RWPE2 (cell line): ENCODE data around the gene CCDC121.
"Not testable (repeated sequence)": the region's sequence is repeated elsewhere in the genome, so short reads cannot be mapped to it uniquely, and the experiment has no call there.

ENCODE experiments used
- ATAC-seq: fragments of 200-7000 bp; cut with Tn5 transposase; 3 replicates; pipeline ENCODE4 v1.9.1; 2021; ENCODE audit warnings: low read depth
- DNase-seq: peaks from one replicate; pipeline ENCODE4 v3.0.0-alpha.2; 2020; ENCODE audit warnings: low spot score
- H3K27ac ChIP-seq: fragments of 450-650 bp; 2 replicates; pipeline ENCODE4 v1.5.1; 2017; ENCODE audit warnings: mild to moderate bottlenecking; ENCODE audit not compliant: poor library complexity, severe bottlenecking
- H3K27me3 ChIP-seq: fragments of 250-450 bp; sonication (Bioruptor Pico); 2 replicates; pipeline ENCODE4 v1.5.1; 2021; ENCODE audit warnings: mild to moderate bottlenecking, moderate library complexity; ENCODE audit not compliant: insufficient read depth, poor library complexity, severe bottlenecking
- H3K36me3 ChIP-seq: fragments of 250-450 bp; sonication (Bioruptor Pico); 2 replicates; pipeline ENCODE4 v1.5.1; 2020; ENCODE audit warnings: low read depth, mild to moderate bottlenecking, moderate library complexity
- H3K4me1 ChIP-seq: fragments of 250-450 bp; sonication (Bioruptor Pico); 2 replicates; pipeline ENCODE4 v1.5.1; 2021; ENCODE audit warnings: mild to moderate bottlenecking, moderate library complexity; ENCODE audit not compliant: insufficient read depth, poor library complexity, severe bottlenecking
- H3K4me3 ChIP-seq: fragments of 250-450 bp; sonication (Bioruptor Pico); 2 replicates; pipeline ENCODE4 v1.5.1; 2021; ENCODE audit warnings: mild to moderate bottlenecking, moderate library complexity; ENCODE audit not compliant: severe bottlenecking
- H3K9me3 ChIP-seq: fragments of 250-450 bp; sonication (Bioruptor Pico); 2 replicates; pipeline ENCODE4 v1.5.1; 2021; ENCODE audit warnings: mild to moderate bottlenecking, moderate library complexity; ENCODE audit not compliant: severe bottlenecking
- CTCF ChIP-seq: fragments of 450-650 bp; IDR thresholded peaks from one replicate; pipeline ENCODE4 v1.5.1; 2017; ENCODE audit warnings: mild to moderate bottlenecking, moderate library complexity; ENCODE audit not compliant: poor library complexity, severe bottlenecking

CCDC121 gene

GRCh38 chr2:27615316-27615715 is 13.5 kb downstream of the CCDC121 start:
- no peak for ATAC-seq

GRCh38 chr2:27613985-27614384 is 14.8 kb downstream of the CCDC121 start:
- DNase-seq: no peak
- no peak for ATAC-seq
- TF ChIP-seq CTCF: no peak
- Histone ChIP-seq H3K36me3 (peaks cover 78% of the 10 kb centered on the region), H3K4me1 (no peaks in the 10 kb centered on the region), H3K9me3 (no peaks in the 10 kb centered on the region), H3K27me3 (no peaks in the 10 kb centered on the region), H3K4me3 (no peak overlapping the region), H3K27ac (no peak overlapping the region)

More at GRCh38 chr2:27615316-27615715, 13.5 kb downstream of the CCDC121 start:
- Histone ChIP-seq H3K4me1 (no peaks in the 10 kb centered on the region), H3K27me3 (no peaks in the 10 kb centered on the region), H3K36me3 (peaks cover 84% of the 10 kb centered on the region), H3K27ac (no peak overlapping the region), H3K9me3 (no peaks in the 10 kb centered on the region), H3K4me3 (no peak overlapping the region)
- no peak for TF ChIP-seq CTCF
- DNase-seq: no peak

- ATAC-seq: no peak
- H3K4me3 ChIP-seq: no peak overlapping the region
- no peak for TF ChIP-seq CTCF
- no peaks in the 10 kb centered on the region for H3K27me3 ChIP-seq
- no peak overlapping the region for H3K27ac ChIP-seq
- H3K36me3 ChIP-seq: peaks cover 79% of the 10 kb centered on the region
- no peaks in the 10 kb centered on the region for H3K9me3 ChIP-seq
- no peak for DNase-seq
- no peaks in the 10 kb centered on the region for H3K4me1 ChIP-seq
These were observed 22.2 kb downstream of the CCDC121 start for GRCh38 chr2:27606611-27607010.

- ATAC-seq: no peak
- Histone ChIP-seq H3K9me3 (peaks cover 1% of the 10 kb centered on the region), H3K36me3 (peaks cover 23% of the 10 kb centered on the region), H3K4me1 (no peaks in the 10 kb centered on the region), H3K27ac (no peak overlapping the region), H3K4me3 (no peak overlapping the region), H3K27me3 (no peaks in the 10 kb centered on the region)
- no peak for TF ChIP-seq CTCF
- DNase-seq: no peak
These were observed 32.2 kb downstream of the CCDC121 start for GRCh38 chr2:27596627-27597026.

DNA sequence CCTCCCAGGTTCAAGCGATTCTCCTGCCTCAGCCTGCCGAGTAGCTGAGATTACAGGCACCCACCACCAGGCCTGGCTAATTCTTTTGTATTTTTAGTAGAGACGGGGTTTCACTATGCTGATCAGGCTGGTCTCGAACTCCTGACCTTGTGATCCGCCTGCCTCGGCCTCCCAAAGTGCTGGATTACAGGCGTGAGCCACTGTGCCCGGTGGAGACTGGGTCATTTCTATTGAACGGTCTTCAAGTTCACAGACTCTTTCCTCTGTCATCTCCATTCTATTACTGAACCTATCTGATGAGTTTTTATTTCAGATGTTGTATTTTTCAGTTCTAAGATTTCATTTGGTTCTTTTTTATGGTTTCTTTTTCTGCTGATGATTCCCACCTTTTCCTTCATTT is 33.4 kb downstream of the CCDC121 start:
- not testable (repeated sequence) for H3K27me3 ChIP-seq, H3K4me3 ChIP-seq, DNase-seq, H3K9me3 ChIP-seq, H3K27ac ChIP-seq, H3K4me1 ChIP-seq, ATAC-seq
- H3K36me3 ChIP-seq: peaks cover 24% of the 10 kb centered on the region

DNA sequence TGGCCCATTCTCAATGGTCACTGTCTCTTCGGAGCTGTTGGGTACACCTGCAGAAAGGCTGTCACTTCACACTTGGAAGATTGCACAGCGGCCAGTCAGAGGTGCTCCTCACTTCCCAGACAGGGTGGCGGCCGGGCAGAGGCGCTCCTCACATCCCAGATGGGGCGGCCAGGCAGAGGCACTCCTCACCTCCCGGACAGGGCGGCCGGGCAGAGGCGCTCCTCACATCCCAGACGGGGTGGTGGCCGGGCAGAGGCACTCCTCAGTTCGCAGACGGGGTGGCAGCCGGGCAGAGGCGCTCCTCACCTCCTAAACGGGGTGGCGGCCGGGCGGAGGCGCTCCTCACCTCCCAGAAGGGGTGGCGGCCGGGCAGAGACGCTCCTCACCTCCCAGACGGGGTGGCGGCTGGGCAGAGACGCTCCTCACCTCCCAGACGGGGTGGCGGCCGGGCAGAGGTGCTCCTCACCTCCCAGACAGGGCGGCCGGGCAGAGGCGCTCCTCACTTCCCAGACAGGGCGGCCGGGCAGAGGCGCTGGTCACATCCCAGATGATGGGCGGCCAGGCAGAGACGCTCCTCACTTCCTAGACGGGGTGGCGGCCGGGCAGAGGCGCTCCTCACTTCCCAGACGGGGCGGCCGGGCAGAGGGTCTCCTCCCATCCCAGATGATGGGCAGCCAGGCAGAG is 34.6 kb downstream of the CCDC121 start:
- not testable (repeated sequence) for H3K27me3 ChIP-seq, H3K4me3 ChIP-seq, H3K27ac ChIP-seq, H3K4me1 ChIP-seq, ATAC-seq, DNase-seq
- Histone ChIP-seq H3K9me3 (peaks cover 11% of the 10 kb centered on the region), H3K36me3 (peaks cover 25% of the 10 kb centered on the region)
